Measurements from ENCODE around the gene PFN1. TPM values are rescaled to one million over a fixed set of nuclear protein-coding genes. Genes with fewer than 3 reads are reported as not detected.

PFN1 gene
- total and polyA plus RNA-seq, 10 of the 15 experiments (the other 5 are each of a cell fraction or from before 2014, with no cell fraction given), result 154 to 3,892 (median 1,918) TPM

DNA sequence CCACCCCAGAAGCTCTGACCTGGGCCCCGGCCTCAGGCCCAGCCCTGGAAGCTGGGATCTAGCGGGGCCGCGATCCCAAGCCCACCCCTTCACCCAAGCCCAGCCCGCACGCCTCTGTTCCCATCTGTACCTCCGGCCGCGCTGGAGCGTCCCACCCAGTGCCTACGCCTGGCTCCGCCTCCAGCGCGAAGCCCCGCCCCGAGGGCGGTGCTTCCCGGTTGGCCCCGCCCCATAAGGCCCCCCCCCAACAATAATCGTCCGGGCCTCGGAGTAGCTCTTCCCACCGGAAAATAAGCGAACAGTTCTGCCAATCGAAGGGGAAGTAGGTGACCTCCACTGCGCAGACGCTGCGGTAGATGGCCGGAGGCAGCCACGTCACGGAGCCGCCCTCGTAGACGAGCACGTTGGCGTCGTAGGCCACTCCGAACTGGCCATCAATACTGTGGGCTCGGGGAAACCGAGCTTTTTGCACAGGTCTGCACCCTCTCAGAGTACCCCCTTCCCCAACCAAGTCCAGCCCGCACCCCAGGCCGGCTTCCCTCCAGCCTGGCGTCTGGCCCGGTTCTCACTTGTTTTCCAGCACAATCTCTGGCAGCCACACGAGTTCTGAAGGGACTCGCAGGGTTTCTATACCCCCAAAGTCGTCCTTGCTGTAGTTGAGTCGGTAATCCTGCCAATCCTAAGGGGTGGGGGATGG lies 46.5 kb downstream of the PFN1 start (continued):
- TF ChIP-seq ELK1 (IDR thresholded peaks at IDR 0.05; ENCODE audit: low read depth, low read length) (no peak), NFIC (IDR thresholded peaks at IDR 0.05; ENCODE audit: low read depth, low read length) (no peak), BRCA1 (IDR thresholded peaks at IDR 0.05; ENCODE audit: low read depth, low read length) (no peak)
- TF ChIP-seq, protein P1, sequence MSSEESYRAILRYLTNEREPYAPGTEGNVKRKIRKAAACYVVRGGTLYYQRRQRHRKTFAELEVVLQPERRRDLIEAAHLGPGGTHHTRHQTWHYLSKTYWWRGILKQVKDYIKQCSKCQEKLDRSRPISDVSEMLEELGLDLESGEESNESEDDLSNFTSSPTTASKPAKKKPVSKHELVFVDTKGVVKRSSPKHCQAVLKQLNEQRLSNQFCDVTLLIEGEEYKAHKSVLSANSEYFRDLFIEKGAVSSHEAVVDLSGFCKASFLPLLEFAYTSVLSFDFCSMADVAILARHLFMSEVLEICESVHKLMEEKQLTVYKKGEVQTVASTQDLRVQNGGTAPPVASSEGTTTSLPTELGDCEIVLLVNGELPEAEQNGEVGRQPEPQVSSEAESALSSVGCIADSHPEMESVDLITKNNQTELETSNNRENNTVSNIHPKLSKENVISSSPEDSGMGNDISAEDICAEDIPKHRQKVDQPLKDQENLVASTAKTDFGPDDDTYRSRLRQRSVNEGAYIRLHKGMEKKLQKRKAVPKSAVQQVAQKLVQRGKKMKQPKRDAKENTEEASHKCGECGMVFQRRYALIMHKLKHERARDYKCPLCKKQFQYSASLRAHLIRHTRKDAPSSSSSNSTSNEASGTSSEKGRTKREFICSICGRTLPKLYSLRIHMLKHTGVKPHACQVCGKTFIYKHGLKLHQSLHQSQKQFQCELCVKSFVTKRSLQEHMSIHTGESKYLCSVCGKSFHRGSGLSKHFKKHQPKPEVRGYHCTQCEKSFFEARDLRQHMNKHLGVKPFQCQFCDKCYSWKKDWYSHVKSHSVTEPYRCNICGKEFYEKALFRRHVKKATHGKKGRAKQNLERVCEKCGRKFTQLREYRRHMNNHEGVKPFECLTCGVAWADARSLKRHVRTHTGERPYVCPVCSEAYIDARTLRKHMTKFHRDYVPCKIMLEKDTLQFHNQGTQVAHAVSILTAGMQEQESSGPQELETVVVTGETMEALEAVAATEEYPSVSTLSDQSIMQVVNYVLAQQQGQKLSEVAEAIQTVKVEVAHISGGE (CRISPR knock-in tag; IDR thresholded peaks at IDR 0.05), result no peak

GRCh38 chr17:4901108-4901647 lies 47.2 kb downstream of the PFN1 start:
- Histone ChIP-seq H3K9ac (ENCODE audit: control insufficient read depth, insufficient read depth, low read length) (no peak overlapping the region), H2AFZ (ENCODE audit: control insufficient read depth, low read depth, low read length) (no peak overlapping the region), H4K20me1 (ENCODE audit: control insufficient read depth, insufficient read depth) (no peaks in the 10 kb centered on the region), H3K36me3 (ENCODE audit: control insufficient read depth in 2 of 2, insufficient read depth in 2 of 2, low read length in 1 of 2) (peaks cover 0 to 1% of the 10 kb centered on the region in 2 experiments; a peak in 3 of 4 replicates), H3K4me3 (no peak overlapping the region), H3K27ac (ENCODE audit: control insufficient read depth, insufficient read depth) (no peak overlapping the region), H3K9me3 (replicated peaks; ENCODE audit: control insufficient read depth, insufficient read depth, low read length) (no peaks in the 10 kb centered on the region; the same call in 2 of the 3 replicates), H3K4me2 (ENCODE audit: control insufficient read depth, insufficient read depth) (peak overlapping the region; percentile 91; the same call in 1 of the 2 replicates), H3K79me2 (ENCODE audit: control insufficient read depth, insufficient read depth, low read length) (no peaks in the 10 kb centered on the region), H3K4me1 (ENCODE audit: control insufficient read depth, insufficient read depth, low read length) (peaks cover 20% of the 10 kb centered on the region), H3K27me3 (replicated peaks in 1 of 2; ENCODE audit: control insufficient read depth in 2 of 2, insufficient read depth in 2 of 2, low read length in 1 of 2) (no peaks in the 10 kb centered on the region; a peak in 2 of 4 replicates)
- no TSS peak for BruUV-seq (replicated peaks)
- DNase-seq (ENCODE audit: low read depth, low spot score) (no peak), FAIRE-seq (no peak), ATAC-seq (no peak)
- ChIA-PET CTCF (interaction anchor here (0.7 to 3.0 kb wide), 4 partner anchors 8 to 161 kb away, joined by 3 to 11 read pairs (median 6); partner anchors contain the start of gene SPAG7), SMC1A (ENCODE audit: uncharacterized antibody, unreplicated experiment) (no interaction called here), RAD21 (ENCODE audit: unreplicated experiment) (interaction anchor here (0.9 kb wide), 1 partner anchor 191 kb away, joined by 5 read pairs; the partner anchor contains the start of gene ARRB2), POLR2A (interaction anchor here (0.6 kb wide), 2 partner anchors 17 to 62 kb away, joined by 5 to 6 read pairs; no protein-coding TSS in a partner anchor)
- 49% methylated on average over 37 of the region's 37 CpGs for WGBS (ENCODE audit: insufficient coverage, insufficient replicate concordance, low lambda C conversion rate, missing lambda C conversion rate)
- intact Hi-C loops (cut with micrococcal nuclease; ENCODE audit: unreplicated experiment) (loop anchor here (5.0 kb wide), 1 partner anchor 169 kb away; the partner anchor contains the start of gene MED11), in situ Hi-C loops (cut with MboI) (no loop called here)
- no peak for TF ChIP-seq DPF2 (IDR thresholded peaks at IDR 0.05)
- TF ChIP-seq CEBPB (IDR thresholded peaks at IDR 0.05; ENCODE audit: borderline replicate concordance in 1 of 2, low read depth in 2 of 2, low read length in 2 of 2), result no peak
- no peak for TF ChIP-seq ZNF274 (IDR thresholded peaks at IDR 0.05; ENCODE audit: insufficient read depth, insufficient read length)
- TF ChIP-seq GABPA (IDR thresholded peaks at IDR 0.05; ENCODE audit: low read depth), result no peak
- no peak for TF ChIP-seq FOXM1 (IDR thresholded peaks at IDR 0.05; ENCODE audit: low read depth, low read length)
- no peak for TF ChIP-seq PRDM15 (CRISPR knock-in tag; IDR thresholded peaks at IDR 0.05)
- TF ChIP-seq NFYA (IDR thresholded peaks at IDR 0.05; ENCODE audit: borderline replicate concordance, low read depth, low read length), result no peak
- no peak for TF ChIP-seq POLR2A (IDR thresholded peaks at IDR 0.05; ENCODE audit: low read depth, low read length)

Measured in GM12878 (cell line).